Measurements from ENCODE around the gene MRPL40.

MRPL40 gene

GRCh38 chr22:19483481-19484244 is 51.3 kb downstream of the MRPL40 start:
- no peak for DNase-seq

All from inflammatory macrophage treated with lipopolysaccharide for 1 hour (primary cell).